Thyroid gland (tissue), 4 donors: ENCODE data around the gene ABCA3. TPM values are rescaled to one million over a fixed set of nuclear protein-coding genes. Genes with fewer than 3 reads are reported as not detected.
A peak's percentile ranks its signal among the peaks of the same experiment; 100 is the strongest.
"Not testable (repeated sequence)": the region's sequence is repeated elsewhere in the genome, so short reads cannot be mapped to it uniquely, and the experiment has no call there.

ENCODE experiments used
- DNase-seq, 2 donors: peaks; one replicate each; pipeline ENCODE4 v3.0.0-alpha.2; 2019
- H3K27ac ChIP-seq, 3 donors: fragments of 200-600 bp; sonication (generic); 1 replicate in 2 of 3; 2 replicates in 1 of 3; pipeline ENCODE4 v1.5.1; 2016 to 2019; ENCODE audit warnings: mild to moderate bottlenecking in 1 of 3, moderate library complexity in 1 of 3
- H3K27me3 ChIP-seq: fragments of 200-600 bp; sonication (generic); one replicate; pipeline ENCODE4 v1.5.1; 2019
- H3K36me3 ChIP-seq, 2 donors: fragments of 200-600 bp; sonication (generic); one replicate each; pipeline ENCODE4 v1.5.1; 2016 to 2019
- H3K4me1 ChIP-seq, 2 donors: fragments of 200-600 bp; sonication (generic); one replicate each; pipeline ENCODE4 v1.5.1; 2017 to 2019
- H3K4me3 ChIP-seq, 3 donors: fragments of 200-600 bp; sonication (generic); replicated peaks in 1 of 3; 1 replicate in 2 of 3; 2 replicates in 1 of 3; pipeline ENCODE4 v1.5.1; 2016; ENCODE audit warnings: mild to moderate bottlenecking in 1 of 3
- H3K9me3 ChIP-seq: fragments of 200-600 bp; sonication (generic); one replicate; pipeline ENCODE4 v1.5.1; 2017
- POLR2A ChIP-seq, 2 donors: fragments of 450-650 bp; IDR thresholded peaks; one replicate each; pipeline ENCODE4 v1.6.1; 2017; ENCODE audit warnings: antibody characterized with exemption in 2 of 2, mild to moderate bottlenecking in 2 of 2, moderate library complexity in 1 of 2
- WGBS, 2 donors: methylation state at CpG; one replicate each; pipeline ENCODE4 v1.1.5; 2017; 5-methylcytosine and 5-hydroxymethylcytosine counted together
- intact Hi-C: fragments of 100-400 bp; cut with DNase I; formaldehyde crosslinking; loops from one replicate; pipeline ENCODE4 v1.15.1; 2023
- total RNA-seq, 4 donors: library from RNA; depleted of rRNA; stranded (reverse); fragments of >200 nt; gene quantifications; one replicate each; pipeline ENCODE4 v1.2.3, GENCODE V29; 2016
- TF ChIP-seq, protein P1 (sequence below), 6 experiments: fragments of 200-600 bp in 3 of 6; fragments of 450-650 bp in 3 of 6; sonication (generic) in 3 of 6; IDR thresholded peaks; one replicate each; pipeline ENCODE4 v1.5.1; 2016 to 2019; ENCODE audit warnings: antibody characterized with exemption in 6 of 6, mild to moderate bottlenecking in 2 of 6, inconsistent platforms in 1 of 6, moderate library complexity in 1 of 6

ABCA3 gene
- total RNA-seq, 4 donors from 2014 or later: 36.5 to 66.7 (median 60.4) TPM

DNA sequence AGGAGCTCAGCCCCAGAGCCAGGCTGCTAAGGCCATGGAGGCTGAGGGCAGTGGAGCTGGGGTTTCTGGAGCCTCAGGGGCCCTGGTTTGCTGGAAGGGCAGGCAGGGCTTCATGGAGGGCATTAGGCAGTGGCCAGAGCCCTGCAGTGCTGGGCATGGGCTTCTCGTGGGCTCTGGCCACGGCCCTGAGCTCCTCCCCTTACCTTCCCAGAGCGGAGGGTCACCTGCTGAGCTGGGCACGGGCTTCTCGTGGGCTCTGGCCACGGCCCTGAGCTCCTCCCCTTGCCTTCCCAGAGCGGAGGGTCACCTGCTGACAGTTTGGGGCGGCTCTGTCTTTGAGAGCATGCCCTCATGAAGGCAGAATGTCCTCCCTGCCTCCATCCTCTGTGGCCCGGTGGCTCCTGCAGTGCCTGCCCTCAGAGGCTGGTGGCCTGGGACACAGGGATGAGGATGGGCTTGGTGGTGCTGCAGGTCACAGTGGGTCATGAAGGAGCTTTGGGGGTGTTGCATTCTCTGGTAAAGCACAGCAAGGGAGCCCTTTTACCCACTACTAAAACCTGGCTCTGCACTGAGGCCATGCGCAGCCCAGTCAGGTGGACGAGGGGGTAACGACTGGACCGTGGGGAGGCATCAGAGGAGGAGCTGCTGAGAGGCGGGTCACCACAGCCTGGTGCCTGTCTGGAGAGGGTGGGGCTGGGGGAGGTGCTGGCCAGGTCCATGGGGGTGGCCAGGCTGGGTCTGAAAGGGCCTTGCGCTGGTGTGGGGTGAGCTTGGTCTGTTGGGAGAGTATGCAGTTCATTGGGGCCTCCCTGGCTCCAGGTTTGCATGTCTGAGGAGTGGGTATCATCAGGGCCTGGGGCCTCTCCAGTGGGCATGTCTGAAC is 69.7 kb downstream of the ABCA3 start:
- Histone ChIP-seq H3K4me1 (peaks cover 11 to 16% of the 10 kb centered on the region in 2 donors), H3K4me3 (no peak overlapping the region), H3K27ac (no peak overlapping the region), H3K9me3 (no peaks in the 10 kb centered on the region), H3K36me3 (peaks cover 0 to under 1% of the 10 kb centered on the region in 2 donors), H3K27me3 (no peaks in the 10 kb centered on the region)
- intact Hi-C loops: no loop called here
- 66 to 85% methylated on average over 6 to 9 of the region's 15 CpGs for WGBS, 2 donors
- TF ChIP-seq, protein P1, sequence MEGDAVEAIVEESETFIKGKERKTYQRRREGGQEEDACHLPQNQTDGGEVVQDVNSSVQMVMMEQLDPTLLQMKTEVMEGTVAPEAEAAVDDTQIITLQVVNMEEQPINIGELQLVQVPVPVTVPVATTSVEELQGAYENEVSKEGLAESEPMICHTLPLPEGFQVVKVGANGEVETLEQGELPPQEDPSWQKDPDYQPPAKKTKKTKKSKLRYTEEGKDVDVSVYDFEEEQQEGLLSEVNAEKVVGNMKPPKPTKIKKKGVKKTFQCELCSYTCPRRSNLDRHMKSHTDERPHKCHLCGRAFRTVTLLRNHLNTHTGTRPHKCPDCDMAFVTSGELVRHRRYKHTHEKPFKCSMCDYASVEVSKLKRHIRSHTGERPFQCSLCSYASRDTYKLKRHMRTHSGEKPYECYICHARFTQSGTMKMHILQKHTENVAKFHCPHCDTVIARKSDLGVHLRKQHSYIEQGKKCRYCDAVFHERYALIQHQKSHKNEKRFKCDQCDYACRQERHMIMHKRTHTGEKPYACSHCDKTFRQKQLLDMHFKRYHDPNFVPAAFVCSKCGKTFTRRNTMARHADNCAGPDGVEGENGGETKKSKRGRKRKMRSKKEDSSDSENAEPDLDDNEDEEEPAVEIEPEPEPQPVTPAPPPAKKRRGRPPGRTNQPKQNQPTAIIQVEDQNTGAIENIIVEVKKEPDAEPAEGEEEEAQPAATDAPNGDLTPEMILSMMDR (IDR thresholded peaks at IDR 0.05): no peak
- no peak for TF ChIP-seq POLR2A (IDR thresholded peaks at IDR 0.05)
- no peak for DNase-seq

DNA sequence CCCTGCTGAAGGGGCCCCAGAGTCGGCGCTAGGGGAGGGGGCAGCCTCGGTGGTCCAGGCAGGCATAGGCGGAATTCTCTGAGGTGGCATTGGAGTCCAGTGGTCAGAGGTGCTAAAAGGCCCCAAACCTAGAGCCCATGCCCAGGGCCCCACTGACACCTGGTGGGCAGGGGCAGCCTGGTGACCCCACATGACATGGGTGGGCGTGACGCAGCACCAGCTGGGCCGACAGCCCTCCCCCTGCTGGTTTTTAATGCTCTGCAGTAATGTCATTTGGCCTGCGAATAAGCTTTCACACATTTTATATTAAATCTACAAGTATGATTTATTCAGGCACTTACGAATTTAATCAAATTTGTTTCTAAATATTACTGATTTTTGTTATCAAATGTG is 70.5 kb downstream of the ABCA3 start:
- H3K27me3 ChIP-seq: no peaks in the 10 kb centered on the region
- no peaks in the 10 kb centered on the region for H3K9me3 ChIP-seq
- 90 to 92% methylated on average over 8 to 9 of the region's 9 CpGs for WGBS, 2 donors
- no peak for DNase-seq
- TF ChIP-seq, protein P1 (IDR thresholded peaks at IDR 0.05): no peak
- TF ChIP-seq POLR2A (IDR thresholded peaks at IDR 0.05): no peak
- no peak overlapping the region for H3K4me3 ChIP-seq
- peaks cover 11 to 16% of the 10 kb centered on the region in 2 donors for H3K4me1 ChIP-seq
- intact Hi-C loops: no loop called here
- H3K36me3 ChIP-seq: no peaks in the 10 kb centered on the region
- no peak overlapping the region for H3K27ac ChIP-seq

DNA sequence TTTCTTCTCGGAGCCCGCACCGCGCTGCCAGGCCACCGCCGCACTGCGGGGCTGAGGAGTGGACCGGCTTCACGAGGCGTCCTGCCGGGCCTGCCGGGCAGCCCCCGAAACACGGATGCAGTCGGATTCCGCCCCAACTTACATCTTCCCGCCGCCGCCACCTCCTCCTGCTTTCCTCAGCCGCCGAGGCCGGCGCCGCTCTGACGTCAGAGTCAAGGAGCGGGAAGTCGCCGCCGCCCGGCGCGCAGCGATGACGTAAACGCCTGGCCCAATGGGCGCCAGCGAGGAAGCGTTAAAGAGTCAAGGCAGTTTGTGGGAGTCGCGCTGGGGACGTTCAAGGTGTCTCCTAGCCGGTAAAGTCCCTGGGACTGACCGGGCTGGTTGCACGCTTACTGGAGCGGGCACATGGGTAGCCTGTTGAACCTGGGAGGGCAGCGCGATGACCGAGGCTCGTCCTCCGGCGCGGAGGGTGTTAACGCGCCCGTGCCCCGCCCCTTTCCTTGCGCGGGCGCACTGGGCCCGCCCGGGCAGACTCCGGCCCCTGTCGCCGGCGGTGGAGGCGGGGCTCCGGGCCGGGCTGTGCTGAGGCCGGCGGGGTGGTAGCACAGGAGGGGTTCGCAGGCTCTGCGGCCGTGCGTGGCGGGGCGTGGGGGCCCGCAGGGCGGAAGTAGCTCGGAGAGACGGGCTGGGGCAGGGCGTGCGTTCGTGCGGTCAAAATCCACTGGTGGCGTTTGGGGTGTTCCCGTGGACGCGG is 72.4 kb downstream of the ABCA3 start, which contains the start of gene RNPS1:
TSS of gene RNPS1 (minus strand) at position 214 of the 754 bp plus-strand sequence. CDS start 3,483 bp downstream, outside the sequence.
- H3K4me3 ChIP-seq: peak within 1 kb of the TSS; percentile 30 to 85 (median 51)
- H3K36me3 ChIP-seq: peaks cover 0 to 9% of the 10 kb centered on the region in 2 donors
- peak within 1 kb of the TSS; percentile 88 to 97 (median 95) for H3K27ac ChIP-seq
- WGBS, 2 donors: 1% methylated on average over 26 of the region's 88 CpGs; no CpG with 5 or more reads in 1 of the 2 donors
- TF ChIP-seq, protein P1 (IDR thresholded peaks at IDR 0.05): peak in 1 of 6 experiments; percentile 41
- TF ChIP-seq POLR2A (IDR thresholded peaks at IDR 0.05): peak; percentile 86 to 91
- intact Hi-C loops: loop anchor here (10.0 kb wide), 1 partner anchor 157 kb away; the partner anchor contains the start of gene CCNF
- H3K27me3 ChIP-seq: no peaks in the 10 kb centered on the region
- peak; percentile 94 to 95 for DNase-seq
- peaks cover 11 to 16% of the 10 kb centered on the region in 2 donors for H3K4me1 ChIP-seq
- no peaks in the 10 kb centered on the region for H3K9me3 ChIP-seq

DNA sequence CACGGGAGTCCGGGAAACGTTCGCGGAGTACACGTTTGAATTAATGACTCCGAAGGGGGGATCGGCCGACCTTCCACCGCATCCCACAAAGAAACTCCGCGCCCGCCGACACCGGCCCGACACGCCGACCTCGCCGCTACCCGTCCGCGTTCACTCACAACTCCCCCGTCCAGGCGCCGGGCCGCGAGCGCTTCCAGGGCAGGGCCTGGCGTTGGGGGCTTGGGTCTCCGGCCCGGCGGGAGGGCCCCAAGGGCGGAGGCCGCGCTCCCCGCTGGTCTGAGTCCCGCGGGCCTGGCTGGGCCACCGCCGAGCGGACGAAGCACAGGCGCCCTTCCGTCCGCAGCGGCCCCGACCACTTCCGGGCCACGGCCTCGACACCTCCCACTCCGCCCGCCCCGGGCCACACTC is 73.0 kb downstream of the ABCA3 start:
- H3K27me3 ChIP-seq, H3K9me3 ChIP-seq, DNase-seq: not testable (repeated sequence)
- Histone ChIP-seq H3K36me3 (peaks cover 5 to 15% of the 10 kb centered on the region in 2 donors), H3K4me3 (peak overlapping the region; percentile 30 to 85 (median 51)), H3K27ac (peak overlapping the region; percentile 88 to 97 (median 95)), H3K4me1 (peaks cover 11 to 16% of the 10 kb centered on the region in 2 donors)
- WGBS, 2 donors: 0% methylated on average over 14 to 16 of the region's 54 CpGs
- intact Hi-C loops: loop anchor here (10.0 kb wide), 1 partner anchor 157 kb away; the partner anchor contains the start of gene CCNF

DNA sequence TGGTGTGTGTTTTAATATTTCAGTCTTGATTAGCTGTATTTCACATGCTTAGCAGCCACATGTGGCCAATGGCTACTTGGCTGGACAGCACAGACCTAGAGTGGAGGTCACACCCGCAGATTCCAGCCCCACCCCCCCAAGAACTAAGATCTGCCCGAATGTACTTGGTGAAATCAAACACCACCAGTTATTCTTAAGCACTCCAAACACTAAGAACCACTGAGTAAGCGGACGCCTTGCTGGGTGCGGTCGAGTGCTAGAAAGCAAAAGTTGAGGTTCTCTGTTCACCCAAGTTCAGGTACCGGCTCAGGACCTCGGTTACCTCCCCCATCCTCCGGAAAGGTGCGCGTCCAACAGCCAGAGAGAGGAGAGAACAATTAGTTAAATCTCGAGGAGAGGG is 73.6 kb downstream of the ABCA3 start:
- H3K4me3 ChIP-seq: peak overlapping the region in 2 of 3 donors; percentile 51 to 85
- not testable (repeated sequence) for H3K27ac ChIP-seq, H3K27me3 ChIP-seq, DNase-seq, H3K9me3 ChIP-seq
- intact Hi-C loops: loop anchor here (10.0 kb wide), 1 partner anchor 158 kb away; the partner anchor contains the start of gene CCNF
- 8 to 13% methylated on average over 2 to 7 of the region's 12 CpGs for WGBS, 2 donors
- peaks cover 12 to 21% of the 10 kb centered on the region in 2 donors for H3K36me3 ChIP-seq
- peaks cover 11 to 16% of the 10 kb centered on the region in 2 donors for H3K4me1 ChIP-seq

DNA sequence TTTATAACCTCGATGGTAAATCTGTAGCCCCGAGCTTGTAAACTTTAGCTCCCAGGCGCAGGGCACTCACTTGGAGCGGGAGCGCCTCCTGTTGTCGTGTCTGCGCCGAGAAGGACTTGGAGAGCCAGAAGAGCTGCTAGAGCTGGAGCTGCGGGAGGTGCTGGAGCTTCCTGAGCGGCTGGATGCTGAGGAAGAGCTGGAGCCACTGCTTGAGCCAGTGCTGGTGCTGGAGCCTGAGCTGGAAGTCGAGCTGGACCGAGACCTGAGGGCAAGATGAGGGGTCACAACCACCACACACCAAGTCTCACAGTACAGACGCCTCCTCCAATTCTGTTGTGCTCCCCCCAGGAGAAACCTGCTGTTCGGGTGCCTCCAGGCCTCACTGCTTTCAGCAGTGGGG is 77.5 kb downstream of the ABCA3 start:
- H3K9me3 ChIP-seq, DNase-seq, H3K27me3 ChIP-seq, H3K27ac ChIP-seq, H3K4me1 ChIP-seq, H3K4me3 ChIP-seq: not testable (repeated sequence)
- H3K36me3 ChIP-seq: peaks cover 38 to 51% of the 10 kb centered on the region in 2 donors
- intact Hi-C loops: loop anchor here (5.0 to 10.0 kb wide), 2 partner anchors 66 to 162 kb away; partner anchors contain the start of genes CASKIN1 and CCNF
- WGBS, 2 donors: 81 to 90% methylated on average over 11 to 14 of the region's 14 CpGs
